PC-9 (cell line): Measurements from ENCODE around the gene UTRN. TPM values are rescaled to one million over a fixed set of nuclear protein-coding genes. Genes with fewer than 3 reads are reported as not detected.

Experiments
- BruUV-seq: library from RNA; stranded (reverse); fragments of 400-500 nt; replicated peaks from 2 replicates; lab custom pipeline; 2021; lab: Mats Ljungman, UMichigan
- CTCF ChIA-PET: fragments of 300-600 bp; sonication (Branson Sonifier 250); formaldehyde crosslinking; loops from one replicate; lab custom pipeline; 2022; ENCODE audit warnings: antibody characterized with exemption; lab: Charles Lee
- POLR2A ChIA-PET: fragments of 300-600 bp; sonication (Branson Sonifier 250); formaldehyde crosslinking; loops from one replicate; lab custom pipeline; 2022; ENCODE audit warnings: antibody characterized with exemption; ENCODE audit not compliant: unreplicated experiment; lab: Charles Lee
- DNase-seq, 2 experiments: peaks; one replicate each; pipeline versions ENCODE4 v3.0.0 to v3.0.0-alpha.2; 2015 to 2022; ENCODE audit warnings: mixed read lengths in 1 of 2
- H2AFZ ChIP-seq: fragments of 200-600 bp; sonication (generic); 2 replicates; pipeline ENCODE4 v1.8.1; 2017; ENCODE audit warnings: antibody characterized with exemption
- H3F3A ChIP-seq: fragments of 200-600 bp; sonication (generic); 2 replicates; pipeline ENCODE4 v1.8.1; 2017; ENCODE audit warnings: antibody characterized with exemption, mild to moderate bottlenecking, low read depth; ENCODE audit not compliant: insufficient read depth
- H3K27ac ChIP-seq: fragments of 200-600 bp; sonication (generic); 2 replicates; pipeline ENCODE4 v1.6.1; 2016; ENCODE audit warnings: mixed run types
- H3K27me3 ChIP-seq: fragments of 200-600 bp; sonication (generic); 2 replicates; pipeline ENCODE4 v1.6.1; 2016; ENCODE audit warnings: low read depth, mixed run types; ENCODE audit not compliant: insufficient read depth
- H3K36me3 ChIP-seq: fragments of 200-600 bp; sonication (generic); 2 replicates; pipeline ENCODE4 v1.6.1; 2016; ENCODE audit warnings: low read depth, mixed run types
- H3K4me1 ChIP-seq: fragments of 200-600 bp; sonication (generic); replicated peaks from 2 replicates; pipeline ENCODE4 v1.6.1; 2016; ENCODE audit warnings: mixed run types; ENCODE audit not compliant: insufficient read depth
- H3K4me2 ChIP-seq: fragments of 200-600 bp; sonication (generic); 2 replicates; pipeline ENCODE4 v1.6.1; 2017; ENCODE audit warnings: mixed run types
- H3K4me3 ChIP-seq: fragments of 200-600 bp; sonication (generic); 2 replicates; pipeline ENCODE4 v1.6.1; 2016; ENCODE audit warnings: mixed run types
- H3K79me2 ChIP-seq: fragments of 200-600 bp; sonication (generic); 2 replicates; pipeline ENCODE4 v1.6.1; 2017; ENCODE audit warnings: low read depth, mixed run types
- H3K9me2 ChIP-seq: fragments of 200-600 bp; sonication (generic); 2 replicates; pipeline ENCODE4 v1.8.1; 2017; ENCODE audit warnings: mild to moderate bottlenecking; ENCODE audit not compliant: insufficient read depth
- H3K9me3 ChIP-seq: fragments of 200-600 bp; sonication (generic); 2 replicates; pipeline ENCODE4 v1.8.1; 2016; ENCODE audit warnings: low read depth; ENCODE audit not compliant: insufficient read depth
- H4K20me1 ChIP-seq: fragments of 200-600 bp; sonication (generic); 2 replicates; pipeline ENCODE4 v1.8.1; 2017; ENCODE audit not compliant: insufficient read depth
- EZH2 ChIP-seq: fragments of 200-600 bp; sonication (generic); IDR thresholded peaks from 2 replicates; pipeline ENCODE4 v1.8.0; 2017; ENCODE audit warnings: antibody characterized with exemption, low read depth
- intact Hi-C: fragments of 100-400 bp; cut with micrococcal nuclease; formaldehyde crosslinking; loops from one replicate; pipeline ENCODE4 v1.10.0; 2022; ENCODE audit not compliant: unreplicated experiment
- total RNA-seq: library from RNA; stranded (reverse); gene quantifications from 2 replicates; pipeline ENCODE4 v1.2.3, GENCODE V29; 2021
- TF ChIP-seq, protein P1 (sequence below): fragments of 200-600 bp; sonication (generic); conservative IDR thresholded peaks from 2 replicates; pipeline ENCODE4 v1.6.1; 2017; ENCODE audit warnings: mixed run types, antibody characterized with exemption, mild to moderate bottlenecking, moderate library complexity

Gene UTRN
- total RNA-seq, 1 experiment from 2014 or later, result 125 TPM

DNA sequence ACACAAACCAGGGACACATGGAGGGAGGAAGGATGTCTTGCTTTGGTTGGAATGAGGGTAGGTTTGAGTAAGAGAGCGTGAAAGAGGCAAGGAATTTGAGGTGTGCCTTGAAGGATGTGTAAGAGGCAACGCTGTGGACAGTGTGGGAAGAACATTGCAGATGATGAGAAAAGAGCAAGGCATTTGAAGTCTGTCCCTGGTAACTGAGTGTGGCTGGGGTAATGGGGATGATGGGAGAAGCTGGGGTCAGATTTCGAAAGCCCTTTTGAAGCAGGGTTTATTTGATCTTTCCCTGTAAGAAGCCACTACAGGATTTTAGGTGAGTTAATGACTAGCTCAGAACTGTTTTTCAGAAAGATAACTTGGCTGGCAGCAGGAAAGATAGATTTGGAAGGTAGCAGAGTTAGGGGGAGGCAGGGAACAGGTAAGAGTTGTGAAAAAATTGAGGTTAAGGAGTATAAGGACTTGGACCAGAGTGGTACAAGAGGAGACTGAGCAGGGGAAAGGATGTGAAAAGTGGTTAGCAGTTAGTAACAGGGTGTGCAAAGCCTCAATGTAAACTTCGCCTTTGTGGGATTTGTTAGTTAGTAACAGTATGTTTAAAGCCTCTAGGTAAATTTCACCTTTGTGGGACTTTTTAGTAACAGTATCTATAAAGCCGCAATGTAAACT lies 17.7 kb downstream of the UTRN start:
- BruUV-seq, result no TSS peak
- H3K27ac ChIP-seq, result no peak overlapping the region
- H3K4me1 ChIP-seq, result no peaks in the 10 kb centered on the region
- ChIA-PET POLR2A (interaction anchor here (0.6 kb wide), 1 partner anchor 9 kb away, joined by 3 read pairs; no protein-coding TSS in a partner anchor), CTCF (no interaction called here)
- no peaks in the 10 kb centered on the region for H3K9me3 ChIP-seq
- no peak overlapping the region for H3K4me3 ChIP-seq
- no peaks in the 10 kb centered on the region; the same call in 1 of the 2 replicates for H3K79me2 ChIP-seq
- H3K36me3 ChIP-seq, result no peaks in the 10 kb centered on the region
- H4K20me1 ChIP-seq, result no peaks in the 10 kb centered on the region
- no peak for DNase-seq
- H3K4me2 ChIP-seq, result no peak overlapping the region
- no peaks in the 10 kb centered on the region for H3K27me3 ChIP-seq
- TF ChIP-seq, protein P1, sequence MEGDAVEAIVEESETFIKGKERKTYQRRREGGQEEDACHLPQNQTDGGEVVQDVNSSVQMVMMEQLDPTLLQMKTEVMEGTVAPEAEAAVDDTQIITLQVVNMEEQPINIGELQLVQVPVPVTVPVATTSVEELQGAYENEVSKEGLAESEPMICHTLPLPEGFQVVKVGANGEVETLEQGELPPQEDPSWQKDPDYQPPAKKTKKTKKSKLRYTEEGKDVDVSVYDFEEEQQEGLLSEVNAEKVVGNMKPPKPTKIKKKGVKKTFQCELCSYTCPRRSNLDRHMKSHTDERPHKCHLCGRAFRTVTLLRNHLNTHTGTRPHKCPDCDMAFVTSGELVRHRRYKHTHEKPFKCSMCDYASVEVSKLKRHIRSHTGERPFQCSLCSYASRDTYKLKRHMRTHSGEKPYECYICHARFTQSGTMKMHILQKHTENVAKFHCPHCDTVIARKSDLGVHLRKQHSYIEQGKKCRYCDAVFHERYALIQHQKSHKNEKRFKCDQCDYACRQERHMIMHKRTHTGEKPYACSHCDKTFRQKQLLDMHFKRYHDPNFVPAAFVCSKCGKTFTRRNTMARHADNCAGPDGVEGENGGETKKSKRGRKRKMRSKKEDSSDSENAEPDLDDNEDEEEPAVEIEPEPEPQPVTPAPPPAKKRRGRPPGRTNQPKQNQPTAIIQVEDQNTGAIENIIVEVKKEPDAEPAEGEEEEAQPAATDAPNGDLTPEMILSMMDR, result no peak
- intact Hi-C loops, result no loop called here
- H3K9me2 ChIP-seq, result no peaks in the 10 kb centered on the region
- no peak overlapping the region for H2AFZ ChIP-seq
- no peaks in the 10 kb centered on the region for H3F3A ChIP-seq

DNA sequence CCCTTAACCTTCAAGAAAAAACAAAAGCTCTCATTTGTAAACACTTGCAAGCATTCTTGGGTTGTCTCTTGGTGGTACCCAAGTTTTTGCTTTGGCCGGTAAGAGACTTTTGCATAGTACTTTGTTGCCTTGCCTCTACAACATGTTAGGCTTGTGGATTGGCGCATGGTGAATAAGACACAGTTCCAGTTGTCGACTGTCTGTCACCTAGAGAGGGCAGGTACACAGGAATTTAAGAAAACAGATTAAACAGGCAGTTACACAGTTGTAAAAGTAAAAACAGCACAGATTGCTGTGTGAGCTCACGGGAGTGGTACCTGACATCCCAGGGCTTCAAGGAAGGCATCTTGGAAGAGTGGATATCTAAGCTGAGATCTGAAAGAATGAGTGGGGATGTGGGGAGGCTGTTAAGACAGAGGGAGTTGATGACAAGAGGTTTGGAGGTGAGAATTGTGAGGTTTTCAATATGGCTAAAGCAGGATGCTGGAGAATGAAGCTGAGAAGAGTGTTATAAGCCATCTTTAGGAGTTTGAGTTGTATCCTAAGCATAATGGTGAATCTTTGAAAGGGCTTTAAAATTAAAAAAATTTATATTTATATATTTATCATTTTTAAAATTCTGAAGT lies 19.2 kb downstream of the UTRN start:
- Histone ChIP-seq H3K79me2 (no peaks in the 10 kb centered on the region; the same call in 1 of the 2 replicates), H3F3A (no peaks in the 10 kb centered on the region), H3K27ac (no peak overlapping the region), H3K9me2 (no peaks in the 10 kb centered on the region), H3K4me3 (no peak overlapping the region), H4K20me1 (no peaks in the 10 kb centered on the region), H3K27me3 (no peaks in the 10 kb centered on the region), H3K4me2 (no peak overlapping the region), H3K9me3 (no peaks in the 10 kb centered on the region), H2AFZ (no peak overlapping the region), H3K4me1 (no peaks in the 10 kb centered on the region), H3K36me3 (no peaks in the 10 kb centered on the region)
- no peak for DNase-seq
- intact Hi-C loops, result no loop called here
- POLR2A ChIA-PET, result no interaction called here
- no peak for TF ChIP-seq EZH2
- TF ChIP-seq, protein P1, result no peak
- no TSS peak for BruUV-seq
- CTCF ChIA-PET, result no interaction called here

DNA sequence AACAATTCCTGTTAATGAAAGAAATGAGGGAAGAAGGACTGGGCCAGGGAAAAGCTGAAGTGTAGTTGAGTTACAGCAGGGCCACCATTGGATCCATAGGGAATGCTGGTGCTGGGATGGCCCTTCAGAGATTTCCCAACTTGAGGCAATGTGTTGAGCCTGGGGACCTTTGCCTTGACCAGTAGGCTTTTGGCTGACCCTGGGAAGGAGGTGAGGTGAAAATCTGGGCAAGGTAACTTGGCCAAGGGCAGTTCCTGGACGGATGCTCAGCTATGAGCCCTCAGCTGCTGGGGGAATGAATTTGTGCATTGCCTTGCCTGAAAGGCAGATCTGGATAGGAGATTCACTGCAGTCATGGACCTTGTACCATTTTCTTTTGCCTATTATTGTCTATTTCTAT lies 20.4 kb downstream of the UTRN start:
- no peak overlapping the region for H3K4me2 ChIP-seq

More for the DNA sequence above, 20.4 kb downstream of the UTRN start:
- Histone ChIP-seq H3K4me3 (no peak overlapping the region), H3K27me3 (no peaks in the 10 kb centered on the region), H4K20me1 (no peaks in the 10 kb centered on the region), H3K27ac (no peak overlapping the region), H3K9me3 (no peaks in the 10 kb centered on the region), H3K36me3 (no peaks in the 10 kb centered on the region), H3K4me1 (no peaks in the 10 kb centered on the region), H3K79me2 (no peaks in the 10 kb centered on the region; the same call in 1 of the 2 replicates), H3F3A (no peaks in the 10 kb centered on the region), H3K9me2 (no peaks in the 10 kb centered on the region), H2AFZ (no peak overlapping the region)
- DNase-seq, result no peak
- BruUV-seq, result no TSS peak
- TF ChIP-seq, protein P1, result no peak
- no peak for TF ChIP-seq EZH2
- ChIA-PET CTCF (no interaction called here), POLR2A (no interaction called here)
- intact Hi-C loops, result no loop called here
